ENCODE data around the gene TRAK1.

Gene TRAK1

DNA sequence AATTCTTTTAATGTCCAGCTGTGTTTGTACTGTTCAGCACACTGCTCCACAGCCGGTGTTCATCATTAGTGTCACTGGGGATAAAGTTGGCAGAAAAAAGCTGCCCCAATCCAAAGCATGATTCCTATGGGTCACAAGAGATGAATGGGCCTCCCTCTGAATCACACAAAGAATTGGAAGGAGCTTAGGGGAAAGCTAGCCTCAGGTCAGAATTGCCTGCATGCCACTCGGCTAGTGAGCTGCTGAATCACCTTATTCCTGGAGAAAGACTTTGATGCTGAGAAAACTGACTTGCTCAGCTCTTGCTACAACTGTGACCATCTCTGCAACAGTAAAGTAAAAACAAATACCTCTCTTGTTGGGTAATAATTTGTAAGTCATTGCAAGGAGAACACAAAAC lies 171.4 kb downstream of the TRAK1 start:
- DNase-seq = no peak

DNA sequence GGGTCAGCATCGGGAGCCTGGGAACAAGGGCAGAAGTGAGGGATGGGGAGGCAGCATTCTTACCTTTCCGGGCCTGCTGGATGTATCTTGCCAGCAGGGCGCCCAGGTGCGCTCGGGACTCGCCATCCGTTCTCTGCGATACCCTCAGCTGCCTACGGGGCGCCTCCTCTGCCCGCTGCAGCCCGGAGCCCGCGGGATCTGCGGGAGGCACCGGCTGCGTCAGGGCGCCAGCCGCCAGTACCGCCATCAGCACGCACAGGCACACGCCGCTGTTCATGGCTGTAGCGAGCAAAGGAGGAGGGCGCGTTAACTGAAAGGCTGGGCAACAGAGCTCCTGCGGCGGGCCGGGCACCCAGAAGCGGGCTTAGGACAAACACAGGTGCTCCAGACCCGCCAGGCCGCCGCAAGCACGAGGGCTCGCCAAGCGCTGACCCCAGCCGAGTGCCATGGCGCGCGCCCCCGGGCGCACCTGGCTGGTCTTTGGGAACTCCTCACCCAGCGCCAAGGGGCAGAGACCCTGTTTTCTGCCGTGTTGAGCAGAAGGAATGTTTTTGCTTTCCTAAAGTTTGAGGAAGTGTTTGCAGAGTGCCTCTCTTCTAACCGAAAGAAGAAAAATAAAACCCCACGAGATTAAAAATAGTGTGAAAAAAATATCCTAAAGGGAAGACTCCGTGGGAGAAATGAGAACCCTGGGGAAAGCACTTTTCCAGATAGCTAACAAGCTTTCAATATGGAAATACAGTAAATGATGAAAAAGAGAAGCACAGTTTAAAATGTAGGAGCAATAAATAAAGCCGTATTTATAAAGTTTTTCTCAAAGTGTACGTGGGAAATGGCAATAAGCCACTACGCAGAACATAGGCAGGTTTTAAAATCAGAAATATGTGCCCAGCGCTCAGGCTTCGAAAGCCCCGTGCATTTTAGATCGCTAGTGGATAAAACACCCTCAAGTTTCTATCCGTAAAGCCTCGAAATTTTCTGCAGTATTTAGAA lies 172.5 kb downstream of the TRAK1 start:
- DNase-seq = no peak

DNA sequence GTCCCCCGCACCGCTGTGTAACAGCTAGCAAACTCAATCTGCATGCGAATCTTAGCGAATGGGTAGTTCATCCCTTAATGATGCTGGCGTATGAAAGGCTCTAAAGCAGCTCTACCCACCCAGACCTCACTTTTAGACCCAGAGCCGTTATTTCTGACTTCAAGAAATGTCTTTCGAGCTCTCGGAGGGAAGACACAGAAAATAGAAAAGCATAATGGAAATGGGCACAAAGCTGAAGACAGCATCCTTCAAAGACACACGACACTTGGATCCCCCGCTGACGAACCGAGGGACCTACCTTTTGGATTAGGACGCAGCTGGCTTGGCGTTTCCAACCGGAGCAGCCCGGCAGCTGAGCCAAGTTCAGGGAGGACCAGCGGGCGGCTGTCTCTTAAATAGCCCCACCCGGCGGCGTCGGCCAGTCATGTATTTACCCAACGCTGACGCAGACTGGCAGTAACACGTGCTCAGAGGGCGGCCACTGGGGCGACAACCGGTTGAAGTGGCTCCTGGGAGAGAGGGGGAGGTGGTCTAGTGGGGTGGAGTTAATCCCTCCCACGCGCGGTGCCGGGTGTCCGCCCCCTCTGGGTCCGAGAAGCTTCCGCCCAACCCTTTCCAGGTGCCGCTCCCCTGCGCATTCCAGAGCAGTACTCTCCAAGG lies 173.4 kb downstream of the TRAK1 start:
- no peak for DNase-seq

DNA sequence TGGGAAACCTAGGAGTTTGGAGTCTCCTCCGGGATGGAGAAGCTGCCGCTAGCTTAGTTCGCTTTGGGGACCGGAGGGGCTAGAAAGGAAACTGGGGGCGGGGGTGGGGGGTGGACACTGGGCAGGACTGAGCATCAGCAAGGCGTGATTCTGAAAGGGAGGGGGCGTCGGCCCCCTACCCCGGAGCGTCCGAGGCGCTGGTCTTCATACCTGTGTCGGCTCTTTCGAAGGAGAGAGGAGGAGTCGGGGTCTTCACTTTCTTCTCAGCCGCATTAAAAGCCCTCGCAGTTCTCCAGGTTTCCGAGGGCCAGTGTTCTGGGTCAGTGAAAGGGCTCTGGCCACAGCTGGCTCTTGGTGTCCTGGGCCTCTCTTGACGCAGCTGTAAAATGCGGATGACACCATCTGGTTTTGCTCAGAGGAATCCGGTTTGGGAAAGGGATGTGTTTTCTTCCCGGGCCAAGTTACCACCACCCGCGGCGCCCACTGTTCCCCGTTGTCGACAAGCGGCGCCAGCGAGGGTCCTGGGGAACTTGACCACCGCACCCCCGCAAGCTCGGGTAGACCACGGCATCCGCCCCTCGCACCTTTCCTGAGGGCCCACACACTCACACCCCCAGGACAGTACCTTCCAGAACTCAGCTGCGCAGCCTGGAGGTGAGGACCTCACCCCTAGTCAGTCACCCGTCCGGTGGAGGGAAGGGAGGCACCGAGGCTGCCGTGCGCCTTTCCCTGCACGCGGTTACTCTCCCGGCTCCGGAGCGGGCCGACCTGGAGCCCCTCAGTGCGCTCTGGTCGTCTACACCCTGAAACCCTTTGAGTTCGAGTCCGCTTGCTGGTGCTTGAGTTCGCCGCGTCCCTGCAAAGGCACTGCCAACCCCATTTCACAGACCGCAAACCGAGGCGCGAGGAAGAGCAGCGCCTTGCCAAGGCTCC lies 174.2 kb downstream of the TRAK1 start:
- DNase-seq = no peak

DNA sequence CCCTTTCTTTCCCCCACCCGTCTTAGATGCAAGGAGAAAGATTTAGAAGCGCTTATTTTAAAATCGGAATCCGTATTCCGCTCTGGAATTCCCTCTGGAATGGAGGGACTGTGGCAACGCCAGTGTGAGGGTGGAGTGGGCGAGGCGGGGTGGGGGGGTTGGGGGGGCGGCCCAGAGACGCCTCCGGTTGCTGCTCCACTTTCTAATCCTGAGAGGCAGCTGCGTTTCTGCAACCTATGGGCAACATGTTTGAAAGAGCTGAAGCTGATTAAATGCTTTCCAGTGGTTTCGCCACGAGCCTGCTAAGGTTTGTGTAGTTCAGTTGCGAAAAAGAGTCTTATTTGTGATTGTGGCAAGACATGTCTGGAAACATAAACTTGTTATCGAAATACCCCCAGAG lies 174.9 kb downstream of the TRAK1 start, which contains the start of gene CCK:
Gene CCK (minus strand): TSS at position 101 of the 400 bp plus-strand sequence. CDS start 2,555 bp downstream, outside the sequence.
- no peak for DNase-seq

DNA sequence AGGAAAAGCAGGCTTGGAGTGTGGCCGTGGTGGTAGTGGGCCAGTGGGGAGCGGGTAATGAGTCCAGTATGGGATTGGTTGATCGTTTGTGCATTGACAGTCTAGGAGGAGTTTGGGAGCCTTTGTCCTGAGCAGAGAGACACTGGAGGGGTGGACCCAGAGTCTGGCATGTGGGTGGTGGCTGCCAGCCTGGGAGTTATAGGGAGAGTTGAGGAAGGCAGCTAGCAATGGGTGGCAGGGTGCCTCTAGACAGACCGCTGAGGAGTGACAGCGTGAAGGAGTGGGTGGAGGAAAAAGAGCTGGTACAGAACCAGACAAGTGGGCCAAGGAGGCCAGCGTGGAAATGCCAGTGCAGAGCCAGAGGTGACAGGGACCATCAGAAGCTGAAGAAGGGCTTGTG lies 176.7 kb downstream of the TRAK1 start:
- DNase-seq = no peak

DNA sequence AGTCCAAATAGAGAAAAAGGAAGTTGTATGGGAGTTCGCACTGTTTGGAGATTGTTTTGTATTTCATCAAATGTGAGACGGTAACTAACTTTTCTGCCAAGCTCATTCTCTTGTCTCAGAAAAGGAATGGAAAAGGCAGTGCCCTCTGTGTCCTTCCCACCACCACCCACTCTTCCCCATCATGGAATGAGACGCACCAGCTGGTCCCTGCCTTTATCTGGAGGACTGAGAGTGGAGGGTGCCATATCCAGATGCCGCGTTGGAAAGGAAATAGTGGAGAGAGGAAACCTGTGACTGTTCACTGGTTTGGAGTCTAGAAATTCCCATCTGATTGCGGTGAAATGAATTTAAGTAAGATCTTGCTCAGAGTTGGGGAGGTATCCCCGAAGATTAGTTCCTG lies 178.5 kb downstream of the TRAK1 start:
- no peak for DNase-seq

DNA sequence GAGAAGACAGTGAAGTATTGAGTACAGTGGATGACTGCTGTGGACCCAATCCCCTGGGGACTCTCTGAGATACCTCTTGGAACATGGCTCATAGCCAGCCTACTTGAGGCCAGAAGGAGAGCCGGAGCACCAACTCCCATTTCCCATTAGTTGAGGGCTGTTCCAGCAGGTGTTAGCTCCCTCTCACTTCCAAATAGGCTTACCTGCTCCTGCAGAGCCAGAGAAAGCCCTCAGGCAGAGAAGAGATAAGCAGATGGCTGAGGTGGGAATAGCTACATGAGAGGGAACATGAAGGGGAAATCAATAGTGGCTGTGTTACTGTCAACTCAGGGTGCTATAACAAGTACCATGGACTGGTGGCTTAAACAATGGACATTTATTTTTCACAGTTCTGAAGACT lies 179.4 kb downstream of the TRAK1 start:
- DNase-seq = peak; percentile 77

DNA sequence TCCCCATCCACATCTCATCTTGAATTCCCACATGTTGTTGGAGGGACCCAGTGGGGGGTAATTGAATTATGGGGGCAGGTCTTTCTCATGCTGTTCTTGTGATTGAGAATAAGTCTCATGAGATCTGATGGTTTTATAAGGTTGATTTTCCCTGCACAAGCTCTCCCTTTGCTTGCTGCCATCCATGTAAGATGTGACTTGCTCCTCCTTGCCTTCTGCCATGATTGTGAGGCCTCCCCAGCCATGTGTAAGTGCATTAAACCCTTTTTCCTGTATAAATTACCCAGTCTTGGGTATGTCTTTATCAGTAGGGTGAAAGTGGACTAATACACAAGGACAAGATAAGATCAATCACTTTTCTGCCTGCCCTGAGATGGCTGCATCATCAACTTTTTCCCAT lies 180.6 kb downstream of the TRAK1 start:
- no peak for DNase-seq

DNA sequence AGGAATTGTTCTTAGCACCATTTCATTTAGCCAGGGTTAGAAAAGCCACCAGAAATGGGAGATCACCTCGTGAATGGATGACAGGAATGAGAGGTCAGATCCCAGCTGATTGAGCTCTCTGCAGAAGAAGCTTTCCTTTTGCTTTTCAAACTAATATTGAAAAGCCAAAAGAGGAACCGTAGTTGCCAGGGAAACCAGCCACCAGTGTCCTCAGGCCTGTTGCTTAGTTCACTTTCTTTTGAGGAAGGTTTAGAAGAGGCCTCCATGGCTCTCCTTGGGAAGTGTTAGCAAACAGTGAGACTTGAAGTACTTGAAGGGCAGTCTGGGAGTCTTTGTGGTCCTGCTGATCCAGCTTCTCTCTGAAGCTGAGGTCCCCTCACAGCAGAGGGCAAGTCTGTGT lies 182.2 kb downstream of the TRAK1 start:
- no peak for DNase-seq

DNA sequence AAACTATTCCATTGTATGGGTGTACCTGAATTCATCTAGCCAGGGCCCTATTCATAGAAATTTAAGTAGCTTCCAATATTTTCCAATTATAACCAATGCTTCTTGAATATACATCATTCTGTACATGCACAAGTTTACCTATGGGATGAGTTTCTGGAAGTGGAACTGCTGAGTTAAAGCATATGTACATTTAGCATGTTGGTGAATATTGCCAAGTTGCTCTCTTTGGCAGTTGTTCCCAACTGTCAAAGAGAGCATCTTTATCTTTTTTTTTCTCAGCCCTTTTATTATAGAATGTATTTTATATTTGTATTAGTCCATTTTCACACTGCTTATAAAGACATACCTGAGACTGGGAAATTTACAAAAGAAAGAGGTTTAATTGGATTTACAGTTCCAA lies 183.1 kb downstream of the TRAK1 start:
- DNase-seq = no peak

DNA sequence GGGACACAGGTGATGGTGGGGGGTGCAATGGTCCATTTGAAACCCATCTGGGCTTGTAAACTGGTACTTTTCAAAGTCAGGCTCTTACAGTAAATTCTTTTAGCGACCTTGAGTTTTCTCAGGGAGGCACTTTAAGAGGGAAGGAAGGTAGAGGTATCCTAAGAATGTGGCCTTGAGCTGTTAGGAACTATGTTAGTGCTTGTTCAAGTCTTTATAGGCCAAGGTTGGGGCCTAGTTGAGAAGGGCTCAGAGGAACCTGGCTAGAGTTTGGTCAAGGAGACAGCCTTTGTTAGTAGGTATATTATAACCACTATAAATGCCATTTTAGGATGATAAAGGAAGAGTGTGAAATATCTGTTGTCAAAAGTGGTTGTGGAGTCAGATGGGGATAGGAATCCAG lies 184.1 kb downstream of the TRAK1 start:
- no peak for DNase-seq
